ENCODE measurements around the gene LMO2. TPM values are rescaled to one million over a fixed set of nuclear protein-coding genes. Genes with fewer than 3 reads are reported as not detected.

LMO2 gene
- total RNA-seq, 1 donor from 2014 or later: 3.9 TPM

GRCh38 chr11:33868647-33869461, 23.0 kb downstream of the LMO2 start:
- Mint-ChIP-seq H3K27ac (no peak overlapping the region), H3K4me3 (peak overlapping the region; percentile 66), H3K27me3 (ENCODE audit: low read depth) (peaks cover 81% of the 10 kb centered on the region), H3K9me3 (no peaks in the 10 kb centered on the region), H3K4me1 (peaks cover 16% of the 10 kb centered on the region), H3K36me3 (no peaks in the 10 kb centered on the region)
- no peak for DNase-seq (ENCODE audit: low spot score in 2 of 2, unreplicated experiment in 2 of 2)
- TF ChIP-seq CTCF (IDR thresholded peaks at IDR 0.05; ENCODE audit: unreplicated experiment): no peak

- H3K4me3 Mint-ChIP-seq: peak overlapping the region; percentile 66
- DNase-seq (ENCODE audit: low spot score in 2 of 2, unreplicated experiment in 2 of 2): no peak
- no peaks in the 10 kb centered on the region for H3K9me3 Mint-ChIP-seq
- no peak for TF ChIP-seq CTCF (IDR thresholded peaks at IDR 0.05; ENCODE audit: unreplicated experiment)
- H3K4me1 Mint-ChIP-seq: peaks cover 18% of the 10 kb centered on the region
- no peaks in the 10 kb centered on the region for H3K36me3 Mint-ChIP-seq
- H3K27me3 Mint-ChIP-seq (ENCODE audit: low read depth): peaks cover 81% of the 10 kb centered on the region
- no peak overlapping the region for H3K27ac Mint-ChIP-seq
Measured at GRCh38 chr11:33867996-33868646, 23.8 kb downstream of the LMO2 start.

GRCh38 chr11:33867561-33867960, 24.3 kb downstream of the LMO2 start:
- Mint-ChIP-seq H3K4me1 (peaks cover 18% of the 10 kb centered on the region), H3K27me3 (ENCODE audit: low read depth) (peaks cover 75% of the 10 kb centered on the region), H3K36me3 (no peaks in the 10 kb centered on the region), H3K4me3 (no peak overlapping the region), H3K9me3 (no peaks in the 10 kb centered on the region), H3K27ac (no peak overlapping the region)
- no peak for TF ChIP-seq CTCF (IDR thresholded peaks at IDR 0.05; ENCODE audit: unreplicated experiment)
- no peak for DNase-seq (ENCODE audit: low spot score in 2 of 2, unreplicated experiment in 2 of 2)

DNA sequence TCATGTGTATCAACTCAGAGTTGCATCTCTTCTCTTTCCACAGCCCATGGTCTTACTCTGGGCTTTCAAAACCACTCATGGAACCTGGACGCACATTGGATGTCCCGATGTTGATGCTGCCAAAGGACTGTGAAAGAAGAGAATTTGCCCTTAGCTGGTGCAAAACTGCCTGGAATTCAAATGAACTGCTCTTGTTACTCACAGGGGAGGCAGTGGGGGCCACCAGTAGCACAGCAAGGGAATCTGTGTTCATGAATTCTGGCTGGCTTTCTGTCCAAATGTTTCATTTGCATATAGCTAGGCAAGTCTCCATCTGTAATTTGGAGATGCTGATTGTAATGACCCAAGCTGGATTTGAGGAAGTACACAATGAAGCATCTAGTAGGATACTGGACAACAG, 24.9 kb downstream of the LMO2 start:
- H3K4me3 Mint-ChIP-seq: no peak overlapping the region
- peaks cover 23% of the 10 kb centered on the region for H3K4me1 Mint-ChIP-seq
- H3K9me3 Mint-ChIP-seq: no peaks in the 10 kb centered on the region
- no peak for DNase-seq (ENCODE audit: low spot score in 2 of 2, unreplicated experiment in 2 of 2)
- peaks cover 69% of the 10 kb centered on the region for H3K27me3 Mint-ChIP-seq (ENCODE audit: low read depth)
- H3K27ac Mint-ChIP-seq: no peak overlapping the region
- no peak for TF ChIP-seq CTCF (IDR thresholded peaks at IDR 0.05; ENCODE audit: unreplicated experiment)
- H3K36me3 Mint-ChIP-seq: no peaks in the 10 kb centered on the region

DNA sequence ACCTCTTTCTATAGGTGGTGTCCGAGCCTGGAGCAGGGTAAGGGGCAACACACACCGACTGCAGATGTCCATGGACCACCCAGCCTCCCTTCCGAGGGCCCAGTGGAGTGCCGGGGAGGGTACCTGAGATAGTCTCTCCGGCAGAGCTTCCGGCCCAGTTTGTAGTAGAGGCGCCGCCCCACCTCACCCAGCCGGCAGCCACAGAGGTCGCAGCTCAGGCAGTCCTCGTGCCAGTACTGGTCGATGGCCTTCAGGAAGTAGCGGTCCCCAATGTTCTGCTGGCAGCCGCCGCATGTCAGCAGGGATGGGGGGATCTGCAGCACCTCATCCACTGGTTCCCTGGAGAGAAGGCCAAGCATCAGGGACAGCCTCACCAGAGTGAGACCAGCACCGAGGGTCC, 27.4 kb downstream of the LMO2 start:
- H3K27me3 Mint-ChIP-seq (ENCODE audit: low read depth): peaks cover 57% of the 10 kb centered on the region
- H3K4me1 Mint-ChIP-seq: peaks cover 31% of the 10 kb centered on the region
- H3K4me3 Mint-ChIP-seq: no peak overlapping the region
- no peaks in the 10 kb centered on the region for H3K9me3 Mint-ChIP-seq
- H3K27ac Mint-ChIP-seq: no peak overlapping the region
- H3K36me3 Mint-ChIP-seq: no peaks in the 10 kb centered on the region
- TF ChIP-seq CTCF (IDR thresholded peaks at IDR 0.05; ENCODE audit: unreplicated experiment): no peak
- DNase-seq (ENCODE audit: low spot score in 2 of 2, unreplicated experiment in 2 of 2): no peak

All from mesothelial cell of epicardium (in vitro differentiated cells).